Muscle of back (tissue), 11 donors: ENCODE data around the gene CTNNBL1. TPM values are rescaled to one million over a fixed set of nuclear protein-coding genes. Genes with fewer than 3 reads are reported as not detected.

Source experiments
- DNase-seq, 3 donors: peaks; one replicate each; pipeline versions ENCODE4 v3.0.0 to v3.0.0-alpha.2; 2013
- polyA plus RNA-seq, 10 donors: library from polyadenylated mRNA; unstranded; fragments of 120-200 nt; gene quantifications; one replicate each; pipeline ENCODE4 v1.2.1, GENCODE V29; 2013; ENCODE audit not compliant: insufficient read length in 10 of 10

The CTNNBL1 gene
- polyA plus RNA-seq, 10 donors = 24.6 to 48.9 (median 30.3) TPM

DNA sequence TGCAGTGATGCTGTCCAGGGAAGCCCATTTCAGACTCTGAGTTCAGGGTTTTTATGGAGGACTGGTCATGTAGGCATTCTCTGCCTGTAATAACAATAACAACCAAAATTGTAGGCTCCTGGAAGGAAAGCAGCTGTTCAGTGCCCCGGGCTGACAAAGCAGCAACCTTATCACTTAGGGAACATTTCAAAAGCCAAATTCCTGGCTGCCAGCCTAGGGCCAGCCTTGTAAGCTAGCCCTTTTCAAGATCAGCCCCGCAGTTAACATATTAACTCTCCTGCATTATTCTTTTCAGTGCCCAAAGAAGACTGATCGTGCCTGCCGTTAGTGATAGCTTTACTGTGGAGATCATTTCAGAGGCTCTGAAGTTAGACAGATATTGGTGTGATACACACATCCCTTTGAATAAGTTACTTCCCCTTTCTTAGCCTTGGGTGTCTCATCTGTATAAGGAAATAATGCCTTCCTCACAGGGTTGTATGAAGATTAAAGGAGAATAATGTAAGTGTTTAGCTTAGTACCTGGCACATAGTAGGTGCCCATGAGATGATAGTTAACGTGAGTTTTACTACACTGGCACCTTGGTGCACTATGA is 44.1 kb downstream of the CTNNBL1 start:
- no peak for DNase-seq

DNA sequence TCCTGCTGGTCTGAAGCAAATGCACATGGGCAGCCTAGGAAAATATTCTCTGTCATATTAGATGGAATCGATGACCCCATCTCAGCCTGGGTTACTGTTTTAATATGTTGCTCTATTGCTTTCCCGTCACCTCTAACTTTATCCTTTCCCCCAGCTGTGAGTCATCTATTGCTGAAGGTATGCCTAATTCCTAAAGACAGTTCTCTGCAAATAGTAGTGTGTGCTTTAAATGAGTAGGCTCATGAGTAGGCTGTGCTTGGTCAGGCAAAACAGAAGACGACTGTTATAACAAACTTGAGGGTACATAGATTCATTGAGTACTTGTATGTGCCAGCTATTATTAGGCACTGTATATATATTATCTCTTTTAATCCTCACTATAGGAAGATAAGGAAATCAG is 47.2 kb downstream of the CTNNBL1 start:
- DNase-seq = no peak

DNA sequence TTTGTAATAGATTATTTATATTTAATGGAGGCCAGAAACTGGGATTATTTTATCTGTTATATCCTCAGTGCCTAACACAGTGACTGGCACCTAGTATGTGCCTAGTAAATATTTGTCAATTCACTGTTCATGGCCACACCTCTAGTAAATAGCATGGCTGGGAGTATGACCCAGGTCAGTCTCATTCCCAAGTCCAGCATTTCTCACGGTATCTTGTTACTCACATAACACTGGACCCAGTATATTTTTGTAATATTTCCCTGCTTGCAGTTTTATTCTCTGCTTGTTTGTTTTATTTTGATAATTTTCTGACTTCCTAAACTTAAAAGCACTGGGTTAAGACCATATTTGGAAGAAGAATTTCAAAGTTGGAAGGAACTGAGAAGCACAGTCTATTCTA is 47.7 kb downstream of the CTNNBL1 start:
- DNase-seq = no peak

DNA sequence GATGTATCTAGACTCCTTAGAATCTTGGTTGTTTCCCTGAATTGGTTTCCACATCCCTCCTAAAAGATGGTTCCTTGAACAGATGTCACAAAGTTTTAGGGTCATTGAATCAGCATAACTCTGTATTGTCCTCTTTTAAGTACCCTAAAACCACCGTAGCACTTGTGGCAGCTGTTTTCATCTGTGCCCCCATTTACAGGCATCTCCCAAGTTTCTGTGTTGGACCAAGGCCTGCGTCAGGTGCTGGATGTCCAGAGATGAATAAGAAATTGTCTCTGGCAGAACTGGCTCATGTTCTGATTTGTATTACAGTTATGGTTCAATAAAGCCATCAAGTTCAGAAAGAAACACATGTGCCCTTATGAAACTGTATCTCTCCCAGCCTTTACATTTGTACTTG is 48.3 kb downstream of the CTNNBL1 start:
- DNase-seq = no peak

DNA sequence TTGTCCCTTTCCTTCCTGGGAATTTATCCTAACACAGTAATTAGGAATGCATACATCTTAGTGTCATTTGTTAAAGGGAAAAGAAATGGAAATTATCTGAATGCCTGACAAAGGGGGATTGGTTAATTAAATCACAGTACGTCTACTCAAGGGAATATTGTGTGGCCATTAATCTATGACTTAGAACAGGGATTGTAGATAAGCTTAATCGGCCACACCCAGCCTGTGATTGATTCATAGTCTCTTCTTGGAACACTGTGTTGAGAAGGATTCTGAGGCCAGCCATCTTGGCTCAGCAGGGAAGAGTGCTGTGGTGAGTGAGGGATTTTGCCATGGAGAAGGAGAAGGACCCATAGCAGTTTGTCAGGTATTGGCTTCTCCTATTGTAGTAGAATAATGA is 50.5 kb downstream of the CTNNBL1 start:
- no peak for DNase-seq

DNA sequence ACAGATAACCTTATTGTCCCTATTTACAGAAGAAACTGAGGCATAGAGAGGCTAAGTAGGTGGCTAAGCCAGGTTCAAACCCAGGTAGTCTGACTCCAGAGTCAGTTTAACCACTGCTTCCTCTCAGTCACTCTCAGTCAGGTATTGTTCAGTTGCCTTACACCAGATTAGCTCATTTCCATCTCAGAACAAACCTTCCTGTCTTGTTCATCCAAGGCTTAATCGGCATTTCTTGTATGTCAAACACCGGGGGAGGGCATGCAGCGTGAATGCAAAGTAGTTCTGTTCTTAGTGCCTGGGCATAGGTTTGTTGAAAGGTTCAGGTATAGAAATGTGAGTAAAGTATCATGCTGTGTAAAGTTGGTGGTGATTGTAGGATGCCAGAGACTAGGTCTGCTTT is 51.7 kb downstream of the CTNNBL1 start:
- no peak for DNase-seq

DNA sequence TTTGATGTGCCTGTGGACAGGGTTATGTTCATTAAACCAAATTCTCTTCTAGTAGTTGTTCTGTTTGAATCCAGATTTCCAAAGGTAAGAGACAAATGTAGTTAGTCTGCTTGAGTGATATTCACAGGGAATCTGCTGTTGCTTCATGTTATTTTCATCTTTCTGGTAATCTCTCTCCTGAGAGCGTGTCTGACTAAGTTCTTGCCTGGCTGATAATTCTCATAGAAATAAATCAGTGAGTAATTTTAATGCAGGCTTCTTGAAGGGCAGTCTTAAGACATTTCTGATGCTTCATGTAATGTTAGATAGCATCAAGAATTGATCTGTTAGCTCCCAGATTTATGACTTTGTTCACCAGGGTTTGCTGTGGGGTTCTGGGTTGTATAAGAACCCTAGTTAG is 54.2 kb downstream of the CTNNBL1 start:
- no peak for DNase-seq

DNA sequence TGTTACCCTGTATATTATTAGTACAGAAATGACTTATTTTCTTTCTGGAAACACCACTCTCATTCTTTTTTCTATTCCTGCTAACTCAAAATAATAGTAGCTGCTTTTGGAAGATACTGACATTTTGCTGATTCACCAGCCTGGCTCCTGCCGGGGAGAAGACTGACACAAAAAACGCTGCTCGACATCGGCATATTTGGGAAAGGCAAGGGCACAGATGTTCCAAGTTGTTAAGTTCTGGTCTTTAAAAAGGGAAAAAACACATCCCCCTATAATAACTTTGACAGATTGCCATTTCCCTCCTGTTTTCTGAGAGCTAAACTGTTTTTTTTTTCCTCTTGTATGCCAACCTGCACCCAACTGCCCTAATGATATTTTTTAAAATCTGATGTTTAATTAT is 55.4 kb downstream of the CTNNBL1 start:
- DNase-seq = no peak

DNA sequence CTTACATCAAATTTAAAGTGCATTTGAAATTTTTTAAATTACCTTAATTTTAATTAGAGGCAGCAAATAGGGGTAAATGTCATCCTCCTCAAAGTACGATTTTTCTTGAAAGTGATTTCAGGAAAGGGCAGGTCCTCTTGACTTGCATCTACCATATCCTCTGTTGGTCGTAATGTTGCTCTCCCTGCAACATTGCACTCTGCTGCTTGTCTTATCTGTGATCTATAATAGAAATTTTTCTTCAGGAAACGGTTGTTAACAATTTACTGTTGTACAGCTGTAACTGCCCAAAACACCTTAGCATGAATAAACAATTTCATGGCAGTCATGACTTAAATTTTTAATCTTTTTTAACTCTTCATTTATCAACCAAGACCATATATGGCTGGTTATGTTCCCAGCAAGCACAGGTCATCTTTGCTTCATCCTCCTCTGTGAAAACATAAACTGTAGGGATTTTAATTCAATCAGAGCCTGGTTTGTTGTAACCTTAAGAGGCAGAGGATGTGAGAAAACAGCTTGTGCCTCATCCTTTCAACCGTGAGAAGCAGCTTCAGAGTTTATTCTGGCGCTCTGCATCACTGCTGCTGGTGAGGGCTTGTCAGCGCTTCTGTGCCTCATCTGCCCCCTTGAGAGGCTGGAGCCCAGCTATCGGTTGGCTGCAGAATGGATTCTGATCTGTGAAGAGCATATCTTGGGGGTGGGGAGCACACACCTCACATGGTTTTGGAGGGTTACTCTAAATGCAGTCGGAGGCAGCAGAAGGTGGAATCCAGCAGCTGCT is 56.0 kb downstream of the CTNNBL1 start:
- no peak for DNase-seq

DNA sequence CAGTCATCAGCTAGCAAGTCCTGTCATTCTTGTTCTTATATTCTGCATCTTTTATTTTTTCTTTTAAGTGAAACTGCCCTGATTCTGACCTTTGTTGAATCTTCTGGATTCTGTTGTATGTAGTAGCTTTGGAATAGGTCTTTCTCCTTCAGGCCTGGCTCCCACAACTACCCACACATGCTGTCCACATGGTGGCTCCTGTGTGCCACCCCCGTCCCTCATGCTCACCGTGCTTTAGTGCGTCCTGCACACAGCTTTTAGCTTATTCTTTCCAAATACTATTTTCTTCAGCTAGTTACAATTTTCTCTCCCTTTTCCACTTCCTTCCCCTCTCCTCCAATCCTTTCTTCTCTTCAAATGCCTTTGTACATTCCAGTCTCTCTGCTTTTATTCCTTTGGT is 61.8 kb downstream of the CTNNBL1 start:
- DNase-seq = no peak

DNA sequence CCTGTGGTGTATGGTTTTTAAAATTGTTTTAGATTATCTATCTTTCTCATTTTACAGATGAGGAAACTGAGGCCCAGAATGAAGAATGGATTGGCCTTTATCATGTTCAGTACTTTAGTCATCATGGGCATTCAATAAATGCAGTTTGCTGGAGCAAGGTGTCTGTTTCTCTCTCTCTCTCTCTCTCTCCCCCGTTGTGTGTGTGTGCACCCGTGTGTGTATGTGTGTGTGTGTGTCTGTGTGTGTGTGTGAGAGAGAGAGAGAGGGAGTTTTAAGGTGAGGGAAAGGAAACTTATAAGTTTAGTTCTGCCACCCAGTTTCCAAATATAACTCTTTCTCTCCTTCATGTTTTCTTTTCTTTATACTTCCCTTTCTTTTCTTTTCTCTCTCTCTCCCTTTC is 62.4 kb downstream of the CTNNBL1 start:
- DNase-seq = no peak

DNA sequence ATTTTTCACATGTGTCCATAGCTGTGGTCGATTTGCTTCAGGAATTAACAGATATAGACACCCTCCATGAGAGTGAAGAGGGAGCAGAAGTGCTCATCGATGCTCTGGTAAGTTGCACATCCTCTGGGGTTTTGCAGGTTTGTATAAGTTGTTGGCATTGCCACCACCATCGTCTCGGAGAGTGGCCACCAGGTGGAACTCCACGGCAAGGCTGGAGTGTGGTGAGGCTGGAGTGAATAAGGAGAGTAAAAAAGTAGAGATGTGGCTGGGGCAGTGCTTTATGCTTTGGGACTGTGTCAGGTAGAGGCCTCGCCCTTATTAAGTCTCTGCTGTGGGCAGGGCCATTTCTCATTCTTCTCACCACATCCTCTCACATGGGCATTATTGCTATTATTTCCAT is 63.7 kb downstream of the CTNNBL1 start:
- no peak for DNase-seq

DNA sequence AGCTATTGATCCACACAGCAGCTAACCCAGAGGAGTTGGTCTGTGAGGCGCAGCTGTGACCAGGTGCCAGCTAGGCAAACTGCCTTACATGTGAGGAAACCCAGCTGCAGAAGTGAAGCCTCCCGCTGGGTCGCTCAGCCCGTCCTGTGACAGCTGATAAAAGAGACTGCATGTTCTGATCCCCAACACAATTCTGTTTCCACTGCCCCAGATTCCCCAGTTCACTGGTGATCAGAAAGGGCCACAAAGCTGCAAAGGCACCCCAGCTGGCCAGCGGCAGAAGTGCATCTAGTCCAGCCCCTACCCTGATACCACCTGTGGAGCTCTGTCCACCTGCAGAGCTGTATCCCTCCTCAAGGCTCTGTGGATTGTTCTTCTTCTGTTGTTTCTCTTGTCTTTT is 64.5 kb downstream of the CTNNBL1 start:
- no peak for DNase-seq

DNA sequence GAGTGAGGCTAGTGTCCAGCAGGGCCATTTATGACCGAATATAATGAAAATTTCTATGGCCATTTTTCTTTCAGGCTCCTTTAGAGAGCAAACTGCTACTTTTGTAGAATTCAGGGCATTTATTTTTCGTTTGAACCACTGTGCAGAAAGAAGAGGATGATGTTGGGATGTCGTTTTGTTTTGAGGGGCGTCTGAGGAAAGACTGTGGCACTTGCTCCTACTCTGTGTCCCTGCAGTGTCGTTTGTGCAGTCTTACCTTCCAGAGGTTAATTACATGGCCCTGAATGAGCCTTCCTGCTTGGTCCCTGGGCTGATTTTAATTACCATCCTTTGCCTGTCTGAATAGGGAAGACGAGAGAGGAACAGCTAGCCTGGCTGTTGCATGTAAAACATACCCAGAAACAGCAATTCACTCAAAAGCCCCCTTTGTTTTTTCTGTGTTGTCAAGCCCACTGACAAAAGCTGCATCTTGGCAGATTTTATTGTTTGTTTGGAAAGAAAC is 65.3 kb downstream of the CTNNBL1 start:
- DNase-seq = no peak

DNA sequence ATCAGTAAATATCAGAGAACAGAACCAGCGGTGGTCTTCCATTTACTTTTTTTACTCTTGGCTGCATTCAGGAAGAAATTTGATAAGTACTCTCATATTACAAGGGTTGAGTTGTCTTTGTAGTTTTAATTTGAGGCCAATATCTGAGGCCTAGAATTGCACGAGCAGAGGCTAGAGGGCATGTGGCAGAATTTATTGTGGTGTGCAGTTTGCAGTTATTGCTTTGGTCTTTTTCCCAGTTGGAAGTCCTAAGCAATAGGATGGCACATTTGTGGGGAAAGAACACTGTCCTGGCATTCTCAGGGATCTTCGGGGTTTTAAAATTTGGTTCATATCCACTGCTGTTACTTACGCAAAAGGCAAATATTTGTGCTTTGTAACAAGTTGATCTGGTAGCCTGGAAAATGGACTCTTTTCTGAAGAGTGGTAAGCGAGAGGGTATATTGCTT is 66.0 kb downstream of the CTNNBL1 start:
- no peak for DNase-seq

DNA sequence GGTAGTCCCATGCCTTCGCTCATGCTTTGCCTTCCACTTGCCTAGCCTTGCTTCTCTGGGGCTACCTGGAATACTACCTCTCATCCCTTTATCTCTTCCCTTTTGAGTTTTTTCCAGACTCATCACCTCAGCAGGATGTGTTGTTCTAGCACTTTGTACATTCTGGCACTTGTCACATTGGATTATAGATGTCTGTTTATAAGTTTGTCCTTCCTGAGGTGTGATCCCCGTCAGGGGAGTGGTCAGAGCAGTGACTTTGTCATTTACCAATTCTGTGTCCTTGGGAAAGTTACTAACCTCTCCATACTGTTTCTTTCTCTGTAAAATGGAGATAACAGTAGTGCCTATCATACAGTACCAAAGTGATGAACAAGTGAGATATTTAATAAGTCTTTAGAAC is 66.5 kb downstream of the CTNNBL1 start:
- no peak for DNase-seq

DNA sequence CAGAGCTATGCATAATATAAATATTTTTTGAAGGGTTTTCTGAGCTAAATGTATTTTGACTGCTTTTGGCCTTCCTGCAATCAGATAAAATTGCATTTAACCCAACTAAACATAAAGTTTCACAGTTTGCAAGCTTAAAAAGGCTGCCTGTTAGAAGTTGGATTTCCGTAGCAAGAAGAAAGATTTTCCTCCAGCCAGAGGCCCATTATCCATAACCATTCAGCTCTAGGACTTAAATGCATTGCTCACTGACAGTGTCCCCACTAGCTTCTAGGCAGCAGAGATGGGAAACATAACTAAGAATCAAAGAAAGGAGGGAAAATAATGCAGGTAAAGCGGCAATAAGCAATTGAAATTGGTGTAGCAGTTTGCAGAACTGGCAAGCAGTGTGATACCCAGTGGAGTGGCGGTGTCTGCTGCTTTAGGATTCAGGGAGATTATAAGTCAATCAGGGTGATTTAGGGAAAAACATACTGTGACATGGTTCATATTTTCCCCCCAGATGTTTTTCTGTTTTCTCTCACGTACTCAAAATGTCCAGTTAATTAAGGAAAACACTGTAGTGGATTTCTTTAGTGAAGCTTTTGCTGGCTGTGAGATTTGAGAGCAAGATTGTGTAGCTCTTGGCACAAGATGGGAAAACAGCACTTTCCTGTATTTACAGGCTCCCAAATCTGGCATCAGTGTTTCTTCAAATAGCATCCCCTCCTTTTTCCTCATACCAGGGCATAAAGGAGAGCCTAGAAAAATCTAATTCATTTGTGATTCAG is 69.1 kb downstream of the CTNNBL1 start:
- no peak for DNase-seq

DNA sequence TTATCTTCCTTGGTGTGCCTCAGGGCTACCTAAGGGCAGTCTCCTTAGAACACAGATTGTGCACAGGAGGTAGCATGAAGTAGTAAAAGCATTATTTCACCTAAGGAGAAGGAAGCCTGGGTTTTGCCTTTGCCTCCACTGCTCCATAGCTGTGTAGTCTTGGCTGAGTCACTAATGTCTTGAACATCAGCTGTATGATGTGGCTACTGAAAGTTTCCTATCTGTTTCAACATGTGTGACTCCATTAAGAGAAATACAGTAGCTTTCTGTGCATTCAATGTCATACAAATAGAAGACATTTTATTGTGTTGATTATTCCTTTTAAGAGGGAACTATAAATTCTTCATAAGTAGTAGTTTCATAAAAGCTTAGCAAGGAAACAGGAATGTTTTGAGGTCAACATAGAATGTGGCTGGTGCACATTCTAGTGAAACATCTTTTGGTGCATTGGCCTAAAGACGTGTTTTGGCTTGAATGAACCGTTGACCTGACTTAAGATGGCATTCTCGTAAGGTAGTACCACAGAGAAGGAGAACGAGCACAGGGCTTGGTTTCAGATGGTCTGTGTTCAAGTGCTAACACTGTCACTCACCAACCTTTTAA is 70.6 kb downstream of the CTNNBL1 start:
- DNase-seq = no peak

DNA sequence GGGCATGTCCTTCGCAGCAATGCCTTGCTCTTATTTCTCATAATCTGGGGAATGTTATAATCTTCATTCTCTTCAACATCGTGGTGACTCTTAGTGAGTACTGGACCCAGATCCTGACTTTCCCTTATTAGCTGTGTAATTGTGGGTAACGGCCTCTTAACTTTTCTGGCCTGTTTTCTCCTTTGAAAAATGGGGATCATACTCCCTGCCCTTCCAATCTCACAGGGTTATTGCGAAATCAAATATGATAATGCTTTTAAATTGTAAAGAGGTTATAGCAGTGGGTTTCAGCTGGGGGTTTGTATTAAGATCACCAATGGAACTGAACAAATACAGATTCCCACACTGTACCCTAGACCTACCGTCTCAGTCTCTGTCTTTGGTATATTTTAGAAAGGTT is 77.1 kb downstream of the CTNNBL1 start:
- no peak for DNase-seq

DNA sequence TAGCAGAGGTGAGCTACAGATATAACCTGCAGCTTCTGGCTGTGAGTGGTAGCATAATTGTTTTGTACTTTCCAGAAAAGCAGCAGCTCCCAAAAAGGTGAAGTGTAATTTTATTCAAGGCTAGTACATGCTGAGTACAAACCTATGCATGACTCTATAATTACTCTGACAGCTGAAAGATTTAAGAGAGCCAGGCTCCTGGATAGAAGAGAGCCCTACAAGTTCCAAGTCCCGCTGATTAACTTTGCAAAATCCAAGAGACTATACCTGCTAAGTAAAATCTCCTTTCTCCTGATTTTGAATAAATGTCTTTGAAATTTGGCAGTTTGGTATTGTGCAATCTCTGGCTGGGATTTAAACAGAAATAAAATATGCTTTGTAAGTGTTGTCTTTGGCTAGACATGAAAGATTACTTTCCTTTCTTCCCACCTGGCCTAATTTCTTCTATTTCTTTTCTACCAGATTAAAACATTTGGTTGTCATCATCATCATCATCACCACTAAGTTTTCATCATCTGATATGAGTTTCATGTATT is 79.5 kb downstream of the CTNNBL1 start:
- no peak for DNase-seq

DNA sequence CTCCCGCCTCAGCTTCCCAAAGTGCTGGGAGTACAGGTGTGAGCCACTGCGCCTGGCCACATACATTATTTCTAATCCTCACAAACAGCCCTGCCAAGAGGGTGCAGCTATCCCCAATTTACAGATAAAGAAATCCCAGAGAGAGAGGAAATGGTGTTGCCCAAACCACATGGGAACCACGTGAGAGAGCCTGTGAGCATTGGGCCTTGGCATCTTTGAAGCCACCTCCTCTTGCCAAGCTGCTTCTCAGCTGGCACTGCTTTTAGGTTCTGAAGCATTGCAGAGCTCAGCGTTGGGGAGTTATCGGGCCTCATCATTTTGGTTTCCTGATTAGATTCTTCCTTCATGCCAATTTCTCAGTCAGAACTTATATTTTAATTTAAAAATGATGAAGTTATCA is 80.3 kb downstream of the CTNNBL1 start:
- DNase-seq = no peak

DNA sequence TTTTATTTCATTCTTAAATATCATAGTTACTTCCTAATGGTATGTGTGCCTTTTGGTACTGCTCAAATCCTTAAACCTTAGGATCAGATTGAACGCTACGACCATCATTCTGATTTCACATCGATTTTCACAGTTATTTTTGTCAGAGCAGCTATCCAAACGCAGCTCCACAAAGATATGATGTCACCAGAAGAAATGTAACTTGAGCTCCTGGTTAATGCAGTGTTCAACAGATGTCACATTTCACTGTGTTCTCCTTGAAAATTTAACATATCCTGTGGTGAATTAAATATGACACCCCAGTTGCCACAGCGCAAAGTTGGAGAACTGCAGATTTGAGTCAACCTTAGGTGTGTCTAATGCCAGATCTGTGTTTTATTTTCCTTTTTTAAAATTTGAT is 81.4 kb downstream of the CTNNBL1 start:
- no peak for DNase-seq
